Smooth muscle cell (in vitro differentiated cells): ENCODE measurements around the gene GSTA4. TPM values are rescaled to one million over a fixed set of nuclear protein-coding genes. Genes with fewer than 3 reads are reported as not detected.
"Not testable (repeated sequence)": the region's sequence is repeated elsewhere in the genome, so short reads cannot be mapped to it uniquely, and the experiment has no call there.

ENCODE experiments used
- DNase-seq: peaks from one replicate; lab custom pipeline; 2025; ENCODE audit not compliant: unreplicated experiment; lab: John Stamatoyannopoulos, UW
- H2AFZ ChIP-seq: fragments of 200-600 bp; sonication (generic); 2 replicates; pipeline ENCODE4 v1.6.0; 2016; ENCODE audit warnings: antibody characterized with exemption, low read depth, mild to moderate bottlenecking
- H3F3A ChIP-seq: fragments of 200-600 bp; sonication (generic); 2 replicates; pipeline ENCODE4 v1.6.0; 2017; ENCODE audit warnings: antibody characterized with exemption, low read depth
- H3K27ac ChIP-seq: fragments of 200-600 bp; sonication (generic); 2 replicates; pipeline ENCODE4 v1.5.1; 2016; ENCODE audit warnings: low read depth, mild to moderate bottlenecking
- H3K27me3 ChIP-seq: fragments of 200-600 bp; sonication (generic); 2 replicates; pipeline ENCODE4 v1.6.1; 2016; ENCODE audit warnings: low read depth, mild to moderate bottlenecking
- H3K36me3 ChIP-seq: fragments of 200-600 bp; sonication (generic); 2 replicates; pipeline ENCODE4 v1.5.1; 2016; ENCODE audit warnings: low read depth
- H3K4me1 ChIP-seq: fragments of 200-600 bp; sonication (generic); 2 replicates; pipeline ENCODE4 v1.5.1; 2016; ENCODE audit warnings: low read depth
- H3K4me2 ChIP-seq: fragments of 200-600 bp; sonication (generic); 2 replicates; pipeline ENCODE4 v1.6.0; 2016; ENCODE audit warnings: mild to moderate bottlenecking
- H3K4me3 ChIP-seq: fragments of 200-600 bp; sonication (generic); 2 replicates; pipeline ENCODE4 v1.5.1; 2016; ENCODE audit warnings: mild to moderate bottlenecking
- H3K79me2 ChIP-seq: fragments of 200-600 bp; sonication (generic); 2 replicates; pipeline ENCODE4 v1.6.0; 2016; ENCODE audit warnings: low read depth, mild to moderate bottlenecking
- H3K9ac ChIP-seq: fragments of 200-600 bp; sonication (generic); 2 replicates; pipeline ENCODE4 v1.6.0; 2016; ENCODE audit warnings: low read depth
- H3K9me3 ChIP-seq: fragments of 200-600 bp; sonication (generic); replicated peaks from 2 replicates; pipeline ENCODE4 v1.5.1; 2016; ENCODE audit warnings: low read depth
- H4K20me1 ChIP-seq: fragments of 200-600 bp; sonication (generic); 2 replicates; pipeline ENCODE4 v1.6.0; 2016; ENCODE audit warnings: low read depth
- CTCF ChIP-seq: fragments of 200-600 bp; sonication (generic); IDR thresholded peaks from 2 replicates; pipeline ENCODE4 v1.5.1; 2017; ENCODE audit warnings: borderline replicate concordance, mild to moderate bottlenecking, antibody characterized with exemption; ENCODE audit not compliant: insufficient read depth, poor library complexity, severe bottlenecking
- WGBS: methylation state at CpG from one replicate; pipeline ENCODE4 v1.1.7; 2016; ENCODE audit warnings: low lambda C conversion rate; 5-methylcytosine and 5-hydroxymethylcytosine counted together
- polyA plus RNA-seq: library from polyadenylated mRNA; unstranded; fragments of >200 nt; fragmentation: Nextera tagmentation; extraction: Ambion mirVana; gene quantifications from 2 replicates; pipeline ENCODE4 v1.2.1, GENCODE V29; 2016
- total RNA-seq: library from RNA; depleted of rRNA; stranded (reverse); fragments of >200 nt; gene quantifications from 2 replicates; pipeline ENCODE4 v1.2.3, GENCODE V29; 2014

Gene GSTA4
- total and polyA plus RNA-seq, 2 experiments from 2014 or later: 60.2 to 62.6 TPM

DNA sequence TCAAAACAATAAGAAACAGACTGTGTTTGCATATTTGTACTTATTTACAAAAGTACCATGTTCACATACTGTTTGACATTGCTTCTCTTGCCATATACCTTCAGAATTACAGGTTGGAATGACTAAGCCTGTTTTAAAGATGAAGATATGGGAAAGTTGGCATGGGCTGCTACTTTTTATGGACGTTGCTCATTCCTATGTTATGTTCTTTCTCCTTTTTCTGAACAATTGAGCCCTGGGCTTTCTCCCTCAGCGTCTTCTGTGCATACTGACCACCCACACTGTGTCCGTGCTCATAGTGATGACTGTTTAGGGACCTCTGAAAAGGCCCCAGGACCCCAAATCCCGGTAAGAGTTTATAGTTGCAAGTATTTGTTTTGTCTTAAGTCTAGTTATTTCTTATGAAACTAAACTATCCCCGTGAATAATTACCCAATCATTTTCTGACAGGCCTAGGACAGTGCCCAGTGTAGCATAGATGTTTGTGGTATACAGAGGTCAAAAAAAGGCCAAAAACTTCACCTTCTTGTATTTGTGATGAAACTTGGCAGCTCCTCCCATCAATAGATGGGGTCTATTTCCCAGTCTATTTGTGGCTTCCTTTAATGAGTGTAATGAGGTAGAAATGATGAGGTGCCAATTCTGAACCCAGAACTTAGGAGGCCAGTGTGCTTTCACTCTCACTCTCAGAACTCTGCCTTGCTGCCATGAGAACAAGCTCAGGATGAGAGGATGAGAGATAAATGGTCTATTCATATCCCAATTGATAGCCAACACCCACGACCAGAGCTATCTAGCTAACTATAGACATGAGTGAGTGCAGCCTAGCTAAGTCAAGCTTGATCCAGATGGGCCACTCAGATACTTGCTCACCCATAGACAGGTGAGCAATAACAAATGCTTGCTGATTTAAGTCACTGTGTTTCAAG, 40.9 kb downstream of the GSTA4 start:
- Histone ChIP-seq H3K4me1 (no peaks in the 10 kb centered on the region), H3K4me3 (no peak overlapping the region), H2AFZ (no peak overlapping the region), H3K9me3 (no peaks in the 10 kb centered on the region), H4K20me1 (no peaks in the 10 kb centered on the region), H3K79me2 (no peaks in the 10 kb centered on the region), H3K4me2 (no peak overlapping the region), H3K9ac (no peak overlapping the region), H3K27me3 (no peaks in the 10 kb centered on the region), H3K36me3 (no peaks in the 10 kb centered on the region), H3K27ac (no peak overlapping the region), H3F3A (no peaks in the 10 kb centered on the region)
- WGBS: 55% methylated on average over 6 of the region's 6 CpGs
- TF ChIP-seq CTCF: no peak
- DNase-seq: no peak

DNA sequence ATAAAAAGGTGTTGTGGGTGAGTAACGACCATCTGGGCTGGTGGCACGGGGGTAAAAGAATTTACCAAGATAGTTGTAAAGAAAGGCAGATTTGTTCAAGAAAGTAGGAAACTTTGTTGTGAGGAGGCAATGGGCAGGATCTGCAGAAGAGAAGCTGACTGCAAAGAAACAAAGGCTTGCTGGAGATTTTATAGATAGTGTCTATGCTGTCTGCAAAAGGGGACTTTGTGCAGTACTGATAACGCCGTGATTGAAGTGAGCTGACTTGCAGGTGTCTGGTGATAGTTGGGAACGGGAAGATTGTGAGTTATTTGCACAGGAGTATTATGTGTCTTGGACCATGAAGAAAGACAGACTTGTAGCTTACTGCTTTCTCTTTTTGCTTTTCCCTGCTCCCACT, 48.8 kb downstream of the GSTA4 start:
- no peak for DNase-seq
- H3K27ac ChIP-seq: no peak overlapping the region
- no peaks in the 10 kb centered on the region for H3K27me3 ChIP-seq
- H3K36me3 ChIP-seq: no peaks in the 10 kb centered on the region
- no peak overlapping the region for H3K4me3 ChIP-seq
- H3K4me1 ChIP-seq: no peaks in the 10 kb centered on the region
- WGBS: 22% methylated on average over 5 of the region's 5 CpGs
- no peaks in the 10 kb centered on the region for H4K20me1 ChIP-seq
- H3K9ac ChIP-seq: no peak overlapping the region
- H3F3A ChIP-seq: no peaks in the 10 kb centered on the region
- H3K9me3 ChIP-seq: no peaks in the 10 kb centered on the region
- H3K79me2 ChIP-seq: no peaks in the 10 kb centered on the region
- H2AFZ ChIP-seq: no peak overlapping the region
- no peak overlapping the region for H3K4me2 ChIP-seq
- no peak for TF ChIP-seq CTCF

DNA sequence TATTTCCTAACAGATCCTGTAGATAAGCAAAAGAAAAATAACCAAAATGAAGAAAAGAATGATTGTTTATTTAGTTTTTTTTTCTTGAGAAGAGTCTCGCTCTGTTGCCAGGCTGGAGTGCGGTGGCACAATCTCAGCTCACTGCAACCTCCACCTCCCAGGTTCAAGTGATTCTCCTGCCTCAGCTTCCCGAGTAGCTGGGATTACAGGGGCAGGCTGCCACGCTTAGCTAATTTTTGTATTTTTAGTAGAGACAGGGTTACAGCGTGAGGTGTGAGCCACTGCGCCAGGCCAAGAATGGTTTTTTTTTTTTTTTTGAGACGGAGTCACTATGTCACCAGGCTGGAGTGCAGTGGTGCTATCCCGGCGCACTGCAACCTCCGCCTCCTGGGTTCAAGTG, 52.3 kb downstream of the GSTA4 start:
- H3K4me1 ChIP-seq, H3K4me2 ChIP-seq, H3K36me3 ChIP-seq, H3F3A ChIP-seq, H3K4me3 ChIP-seq, H3K9me3 ChIP-seq, H3K27ac ChIP-seq, H3K79me2 ChIP-seq, H2AFZ ChIP-seq, H4K20me1 ChIP-seq, H3K9ac ChIP-seq, H3K27me3 ChIP-seq, DNase-seq: not testable (repeated sequence)
- 90% methylated on average over 10 of the region's 10 CpGs for WGBS

DNA sequence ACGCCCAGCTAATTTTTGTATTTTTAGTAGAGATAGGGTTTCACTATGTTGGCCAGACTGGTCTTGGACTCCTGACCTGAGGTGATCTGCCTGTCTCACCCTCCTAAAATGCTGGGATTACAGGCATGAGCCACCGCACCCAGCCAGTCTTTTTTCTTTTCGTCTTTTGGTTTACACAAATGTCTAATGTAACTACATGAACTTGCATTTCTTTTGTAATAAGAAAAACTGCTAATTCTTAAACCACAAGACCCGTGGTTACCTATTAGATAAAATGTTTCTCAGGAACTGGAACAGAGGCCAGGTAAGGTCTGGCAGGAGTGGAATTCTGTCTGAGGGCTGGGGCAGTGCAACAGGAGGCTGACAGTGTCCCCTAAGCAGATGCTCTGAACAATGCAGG, 52.9 kb downstream of the GSTA4 start:
- Histone ChIP-seq H3K9me3 (no peaks in the 10 kb centered on the region), H3K9ac (no peak overlapping the region), H3K4me2 (no peak overlapping the region), H3F3A (no peaks in the 10 kb centered on the region), H4K20me1 (no peaks in the 10 kb centered on the region), H3K4me3 (no peak overlapping the region), H3K79me2 (no peaks in the 10 kb centered on the region), H3K36me3 (no peaks in the 10 kb centered on the region), H3K4me1 (no peaks in the 10 kb centered on the region), H2AFZ (no peak overlapping the region), H3K27me3 (no peaks in the 10 kb centered on the region), H3K27ac (no peak overlapping the region)
- TF ChIP-seq CTCF: no peak
- no peak for DNase-seq
- 76% methylated on average over 4 of the region's 4 CpGs for WGBS
